ENCODE results near the gene MMP21. TPM values are rescaled to one million over a fixed set of nuclear protein-coding genes. Genes with fewer than 3 reads are reported as not detected.

MMP21 gene
- 0.29 TPM for total RNA-seq
- long read RNA-seq, partial matches to known transcripts = 0 of 1 reads
- long read RNA-seq, other reads (novel, unspliced or antisense) = 1 of 1 reads

GRCh38 chr10:125775491-125776106 lies at the start of gene MMP21:
TSS of gene MMP21 (minus strand) at chr10:125775821. CDS start at chr10:125775821, 0 bp downstream.
- peak; percentile 74 for DNase-seq (ENCODE audit: low spot score)

- no peak for DNase-seq (ENCODE audit: low spot score)
Observed at GRCh38 chr10:125824736-125825135, 49.1 kb upstream of the MMP21 start.

GRCh38 chr10:125823663-125824251 lies 48.1 kb upstream of the MMP21 start:
- DNase-seq (ENCODE audit: low spot score) = no peak

GRCh38 chr10:125822878-125823662 lies 47.4 kb upstream of the MMP21 start, which contains the start of the genes BCCIP and UROS:
TSS of gene BCCIP (plus strand) at chr10:125823546. CDS start at chr10:125823558, 12 bp downstream.
TSS of gene UROS (minus strand) at chr10:125823258. CDS start at chr10:125816499, 6,759 bp downstream.
- peak; percentile 96 for DNase-seq (ENCODE audit: low spot score)

GRCh38 chr10:125820701-125821100 lies 45.1 kb upstream of the MMP21 start:
- no peak for DNase-seq (ENCODE audit: low spot score)

- DNase-seq (ENCODE audit: low spot score) = no peak
Observed at GRCh38 chr10:125817337-125817946, 41.8 kb upstream of the MMP21 start.

GRCh38 chr10:125816548-125816947 lies 40.9 kb upstream of the MMP21 start:
- DNase-seq (ENCODE audit: low spot score) = no peak

GRCh38 chr10:125815764-125816163 lies 40.1 kb upstream of the MMP21 start:
- no peak for DNase-seq (ENCODE audit: low spot score)

GRCh38 chr10:125812128-125812750 lies 36.6 kb upstream of the MMP21 start:
- no peak for DNase-seq (ENCODE audit: low spot score)

- DNase-seq (ENCODE audit: low spot score) = no peak
Observed at GRCh38 chr10:125811251-125811650, 35.6 kb upstream of the MMP21 start.

GRCh38 chr10:125808047-125808446 lies 32.4 kb upstream of the MMP21 start:
- DNase-seq (ENCODE audit: low spot score) = no peak

- DNase-seq (ENCODE audit: low spot score) = no peak
Observed at GRCh38 chr10:125802739-125803138, 27.1 kb upstream of the MMP21 start.

GRCh38 chr10:125802131-125802530 lies 26.5 kb upstream of the MMP21 start:
- DNase-seq (ENCODE audit: low spot score) = no peak

- DNase-seq (ENCODE audit: low spot score) = no peak
Observed at GRCh38 chr10:125801574-125801973, 26.0 kb upstream of the MMP21 start.

- DNase-seq (ENCODE audit: low spot score) = no peak
Observed at GRCh38 chr10:125799451-125800182, 24.0 kb upstream of the MMP21 start.

- DNase-seq (ENCODE audit: low spot score) = no peak
Observed at GRCh38 chr10:125797994-125798662, 22.5 kb upstream of the MMP21 start.

GRCh38 chr10:125797424-125797823 lies 21.8 kb upstream of the MMP21 start:
- DNase-seq (ENCODE audit: low spot score) = no peak

- DNase-seq (ENCODE audit: low spot score) = no peak
Observed at GRCh38 chr10:125795637-125796190, 20.1 kb upstream of the MMP21 start.

GRCh38 chr10:125795128-125795527 lies 19.5 kb upstream of the MMP21 start:
- DNase-seq (ENCODE audit: low spot score) = no peak

Measured in mesenteric fat pad (tissue), 1 donor.